Measurements from ENCODE around the gene PRMT1. TPM values are rescaled to one million over a fixed set of nuclear protein-coding genes. Genes with fewer than 3 reads are reported as not detected.

The PRMT1 gene
- polyA plus RNA-seq, 4 donors, result 56.8 to 194 (median 94.7) TPM

GRCh38 chr19:49642492-49643035 lies 34.5 kb upstream of the PRMT1 start:
- peak overlapping the region; percentile 76 to 84 (median 77) for H3K27ac ChIP-seq (ENCODE audit: low read depth in 1 of 3, low read length in 2 of 3)
- FAIRE-seq (no peak), DNase-seq (no peak)
- H3K36me3 ChIP-seq (ENCODE audit: control insufficient read depth in 3 of 3, insufficient read depth in 2 of 3, low read depth in 1 of 3, low read length in 3 of 3), result peaks cover 0 to 30% (median 12%) of the 10 kb centered on the region in 3 donors
- H3K27me3 ChIP-seq (ENCODE audit: control insufficient read depth in 3 of 3, insufficient read depth in 3 of 3, low read length in 3 of 3), result no peaks in the 10 kb centered on the region
- peaks cover 0 to 44% (median 15%) of the 10 kb centered on the region in 3 donors for H3K4me1 ChIP-seq (ENCODE audit: control insufficient read depth in 3 of 3, insufficient read depth in 2 of 3, low read depth in 1 of 3, low read length in 2 of 3)
- peak overlapping the region; percentile 75 to 96 (median 93) for H3K4me3 ChIP-seq (ENCODE audit: low read depth in 1 of 3, low read length in 3 of 3)
- no peaks in the 10 kb centered on the region for H3K9me3 ChIP-seq (ENCODE audit: control insufficient read depth in 2 of 2, insufficient read depth in 1 of 2, low read depth in 1 of 2, low read length in 1 of 2)
- 4 to 7% (median 6%) methylated on average over 5 of the region's 5 CpGs for WGBS, 3 donors

GRCh38 chr19:49643466-49643865 lies 33.6 kb upstream of the PRMT1 start:
- 51 to 59% (median 59%) methylated on average over 2 of the region's 2 CpGs for WGBS, 3 donors
- Histone ChIP-seq H3K27ac (ENCODE audit: low read depth in 1 of 3, low read length in 2 of 3) (no peak overlapping the region), H3K9me3 (ENCODE audit: control insufficient read depth in 2 of 2, insufficient read depth in 1 of 2, low read depth in 1 of 2, low read length in 1 of 2) (no peaks in the 10 kb centered on the region), H3K27me3 (ENCODE audit: control insufficient read depth in 3 of 3, insufficient read depth in 3 of 3, low read length in 3 of 3) (no peaks in the 10 kb centered on the region), H3K4me3 (ENCODE audit: low read depth in 1 of 3, low read length in 3 of 3) (no peak overlapping the region), H3K36me3 (ENCODE audit: control insufficient read depth in 3 of 3, insufficient read depth in 2 of 3, low read depth in 1 of 3, low read length in 3 of 3) (peaks cover 2 to 39% (median 12%) of the 10 kb centered on the region in 3 donors), H3K4me1 (ENCODE audit: control insufficient read depth in 3 of 3, insufficient read depth in 2 of 3, low read depth in 1 of 3, low read length in 2 of 3) (peaks cover 0 to 35% (median 8%) of the 10 kb centered on the region in 3 donors)
- DNase-seq (no peak), FAIRE-seq (no peak)

- 91 to 94% (median 92%) methylated on average over 11 of the region's 11 CpGs for WGBS, 3 donors
- no peak overlapping the region for H3K27ac ChIP-seq (ENCODE audit: low read depth in 1 of 3, low read length in 2 of 3)
- no peaks in the 10 kb centered on the region for H3K9me3 ChIP-seq (ENCODE audit: control insufficient read depth in 2 of 2, insufficient read depth in 1 of 2, low read depth in 1 of 2, low read length in 1 of 2)
- no peaks in the 10 kb centered on the region for H3K27me3 ChIP-seq (ENCODE audit: control insufficient read depth in 3 of 3, insufficient read depth in 3 of 3, low read length in 3 of 3)
- H3K36me3 ChIP-seq (ENCODE audit: control insufficient read depth in 3 of 3, insufficient read depth in 2 of 3, low read depth in 1 of 3, low read length in 3 of 3), result peaks cover 2 to 56% (median 12%) of the 10 kb centered on the region in 3 donors
- FAIRE-seq, result no peak
- H3K4me1 ChIP-seq (ENCODE audit: control insufficient read depth in 3 of 3, insufficient read depth in 2 of 3, low read depth in 1 of 3, low read length in 2 of 3), result peaks cover 0 to 23% (median 3%) of the 10 kb centered on the region in 3 donors
- DNase-seq, result no peak
- no peak overlapping the region for H3K4me3 ChIP-seq (ENCODE audit: low read depth in 1 of 3, low read length in 3 of 3)
Measured at GRCh38 chr19:49645592-49645991, 31.5 kb upstream of the PRMT1 start.

GRCh38 chr19:49645995-49646394 lies 31.1 kb upstream of the PRMT1 start:
- Histone ChIP-seq H3K4me1 (ENCODE audit: control insufficient read depth in 3 of 3, insufficient read depth in 2 of 3, low read depth in 1 of 3, low read length in 2 of 3) (peaks cover 0 to 21% (median 3%) of the 10 kb centered on the region in 3 donors), H3K4me3 (ENCODE audit: low read depth in 1 of 3, low read length in 3 of 3) (no peak overlapping the region)
- no peak for FAIRE-seq

DNA sequence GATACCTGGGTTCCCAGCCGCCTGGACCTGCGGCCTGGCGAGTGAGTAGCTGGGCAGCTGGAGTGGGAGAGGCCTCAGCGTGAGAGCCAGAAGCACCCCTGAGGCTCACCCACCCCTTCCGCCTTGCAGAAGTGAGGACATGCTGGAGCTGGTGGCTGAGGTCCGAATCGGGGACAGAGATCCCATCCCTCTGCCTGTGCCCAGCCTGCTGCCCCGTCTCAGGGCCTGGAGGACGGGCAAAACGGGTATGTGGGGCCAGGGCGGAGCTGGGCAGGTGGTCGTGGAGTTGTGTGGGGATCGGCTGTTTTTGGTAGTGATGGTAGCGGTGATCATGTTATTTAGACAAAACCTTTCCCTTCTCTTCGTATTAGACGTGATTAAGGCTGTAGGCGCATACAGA lies 30.5 kb upstream of the PRMT1 start:
- no peak overlapping the region for H3K4me3 ChIP-seq (ENCODE audit: low read depth in 1 of 3, low read length in 3 of 3)
- H3K4me1 ChIP-seq (ENCODE audit: control insufficient read depth in 3 of 3, insufficient read depth in 2 of 3, low read depth in 1 of 3, low read length in 2 of 3), result peaks cover 0 to 15% (median 3%) of the 10 kb centered on the region in 3 donors
- H3K27me3 ChIP-seq (ENCODE audit: control insufficient read depth in 3 of 3, insufficient read depth in 3 of 3, low read length in 3 of 3), result no peaks in the 10 kb centered on the region
- peaks cover 8 to 62% (median 12%) of the 10 kb centered on the region in 3 donors for H3K36me3 ChIP-seq (ENCODE audit: control insufficient read depth in 3 of 3, insufficient read depth in 2 of 3, low read depth in 1 of 3, low read length in 3 of 3)
- H3K27ac ChIP-seq (ENCODE audit: low read depth in 1 of 3, low read length in 2 of 3), result no peak overlapping the region
- DNase-seq (no peak), FAIRE-seq (no peak)
- WGBS, 3 donors, result 92 to 96% (median 94%) methylated on average over 17 of the region's 17 CpGs
- H3K9me3 ChIP-seq (ENCODE audit: control insufficient read depth in 2 of 2, insufficient read depth in 1 of 2, low read depth in 1 of 2, low read length in 1 of 2), result no peaks in the 10 kb centered on the region

More at GRCh38 chr19:49645995-49646394, 31.1 kb upstream of the PRMT1 start:
- peaks cover 4 to 58% (median 12%) of the 10 kb centered on the region in 3 donors for H3K36me3 ChIP-seq (ENCODE audit: control insufficient read depth in 3 of 3, insufficient read depth in 2 of 3, low read depth in 1 of 3, low read length in 3 of 3)
- no peak for DNase-seq
- H3K9me3 ChIP-seq (ENCODE audit: control insufficient read depth in 2 of 2, insufficient read depth in 1 of 2, low read depth in 1 of 2, low read length in 1 of 2), result no peaks in the 10 kb centered on the region
- 92 to 95% (median 94%) methylated on average over 13 of the region's 13 CpGs for WGBS, 3 donors
- no peaks in the 10 kb centered on the region for H3K27me3 ChIP-seq (ENCODE audit: control insufficient read depth in 3 of 3, insufficient read depth in 3 of 3, low read length in 3 of 3)
- no peak overlapping the region for H3K27ac ChIP-seq (ENCODE audit: low read depth in 1 of 3, low read length in 2 of 3)

- 96 to 98% (median 98%) methylated on average over 63 to 72 of the region's 72 CpGs for WGBS, 3 donors
- H3K4me3 ChIP-seq (ENCODE audit: low read depth in 1 of 3, low read length in 3 of 3), result no peak overlapping the region
- peaks cover 24 to 86% (median 29%) of the 10 kb centered on the region in 3 donors for H3K36me3 ChIP-seq (ENCODE audit: control insufficient read depth in 3 of 3, insufficient read depth in 2 of 3, low read depth in 1 of 3, low read length in 3 of 3)
Measured at GRCh38 chr19:49651029-49651819, 25.8 kb upstream of the PRMT1 start.

GRCh38 chr19:49651820-49652550 lies 25.1 kb upstream of the PRMT1 start:
- DNase-seq, result no peak
- Histone ChIP-seq H3K36me3 (ENCODE audit: control insufficient read depth in 3 of 3, insufficient read depth in 2 of 3, low read depth in 1 of 3, low read length in 3 of 3) (peaks cover 23 to 86% (median 24%) of the 10 kb centered on the region in 3 donors), H3K27me3 (ENCODE audit: control insufficient read depth in 3 of 3, insufficient read depth in 3 of 3, low read length in 3 of 3) (no peaks in the 10 kb centered on the region), H3K4me1 (ENCODE audit: control insufficient read depth in 3 of 3, insufficient read depth in 2 of 3, low read depth in 1 of 3, low read length in 2 of 3) (no peaks in the 10 kb centered on the region), H3K9me3 (ENCODE audit: control insufficient read depth in 2 of 2, insufficient read depth in 1 of 2, low read depth in 1 of 2, low read length in 1 of 2) (no peaks in the 10 kb centered on the region), H3K4me3 (ENCODE audit: low read depth in 1 of 3, low read length in 3 of 3) (no peak overlapping the region), H3K27ac (ENCODE audit: low read depth in 1 of 3, low read length in 2 of 3) (no peak overlapping the region)
- WGBS, 3 donors, result 97 to 98% (median 98%) methylated on average over 68 to 110 of the region's 110 CpGs
- FAIRE-seq, result no peak

More at GRCh38 chr19:49651029-49651819, 25.8 kb upstream of the PRMT1 start:
- no peaks in the 10 kb centered on the region for H3K27me3 ChIP-seq (ENCODE audit: control insufficient read depth in 3 of 3, insufficient read depth in 3 of 3, low read length in 3 of 3)
- FAIRE-seq, result no peak
- no peaks in the 10 kb centered on the region for H3K9me3 ChIP-seq (ENCODE audit: control insufficient read depth in 2 of 2, insufficient read depth in 1 of 2, low read depth in 1 of 2, low read length in 1 of 2)
- no peak for DNase-seq
- no peaks in the 10 kb centered on the region for H3K4me1 ChIP-seq (ENCODE audit: control insufficient read depth in 3 of 3, insufficient read depth in 2 of 3, low read depth in 1 of 3, low read length in 2 of 3)
- H3K27ac ChIP-seq (ENCODE audit: low read depth in 1 of 3, low read length in 2 of 3), result no peak overlapping the region

All from small intestine (tissue), 7 donors.